Liver (tissue), 3 donors: ENCODE results near the gene ITIH4.
A peak's percentile ranks its signal among the peaks of the same experiment; 100 is the strongest.

Experiments
- JUND ChIP-seq, 2 donors: IDR thresholded peaks; 2 replicates each; pipeline ENCODE4 v1.6.1; 2016; ENCODE audit warnings: antibody characterized with exemption in 2 of 2
- RAD21 ChIP-seq, 2 donors: IDR thresholded peaks; 2 replicates each; pipeline ENCODE4 v1.6.1; 2016; ENCODE audit warnings: antibody characterized with exemption in 2 of 2, mild to moderate bottlenecking in 2 of 2
- SP1 ChIP-seq: IDR thresholded peaks from 2 replicates; pipeline ENCODE4 v1.6.1; 2018; ENCODE audit warnings: antibody characterized with exemption, mild to moderate bottlenecking
- YY1 ChIP-seq: IDR thresholded peaks from 2 replicates; pipeline ENCODE4 v1.6.1; 2016; ENCODE audit warnings: antibody characterized with exemption, mild to moderate bottlenecking
- TF ChIP-seq, protein P1 (sequence below): fragments of 150-350 bp; IDR thresholded peaks from 2 replicates; pipeline ENCODE4 v1.5.1; 2017; ENCODE audit warnings: improper control_type of control experiment, low read depth, low read length; ENCODE audit not compliant: missing input control
- TF ChIP-seq, protein P2 (sequence below): IDR thresholded peaks from 2 replicates; pipeline ENCODE4 v1.6.1; 2016; ENCODE audit warnings: antibody characterized with exemption
- donor health status: healthy.
- donor health status: healthy.

DNA sequence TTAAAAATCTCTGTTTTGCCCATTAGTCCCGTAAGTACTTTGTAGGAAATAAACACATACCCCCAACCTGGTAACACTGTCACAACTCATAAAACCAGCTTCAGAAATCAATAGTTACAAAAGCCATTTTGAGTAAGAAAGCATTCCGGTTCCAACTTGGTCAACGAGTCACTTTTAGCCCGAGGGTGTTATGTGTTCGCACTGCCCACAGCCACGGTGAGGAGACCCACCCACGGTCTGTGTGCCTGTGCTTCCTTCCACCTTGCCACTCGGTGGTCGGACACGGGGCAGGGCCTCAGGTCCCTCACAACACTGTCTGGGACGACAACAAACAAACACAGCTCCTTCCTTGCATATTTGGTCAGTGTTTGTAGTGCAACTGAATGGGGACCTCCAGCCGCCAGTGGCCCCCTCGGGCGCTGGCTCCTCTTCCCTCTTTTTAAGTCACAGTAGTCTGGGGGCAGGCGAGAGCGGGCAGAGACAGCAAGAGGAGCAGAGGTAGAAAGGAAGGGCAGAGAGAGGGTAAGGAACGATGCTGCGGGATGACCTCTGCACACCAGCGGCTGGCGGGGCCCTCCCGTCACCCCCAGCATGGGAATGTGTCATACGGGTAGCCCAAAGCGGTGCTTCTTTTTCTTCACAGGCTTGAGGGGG is 9.5 kb upstream of the ITIH4 start:
- TF ChIP-seq, protein P1, sequence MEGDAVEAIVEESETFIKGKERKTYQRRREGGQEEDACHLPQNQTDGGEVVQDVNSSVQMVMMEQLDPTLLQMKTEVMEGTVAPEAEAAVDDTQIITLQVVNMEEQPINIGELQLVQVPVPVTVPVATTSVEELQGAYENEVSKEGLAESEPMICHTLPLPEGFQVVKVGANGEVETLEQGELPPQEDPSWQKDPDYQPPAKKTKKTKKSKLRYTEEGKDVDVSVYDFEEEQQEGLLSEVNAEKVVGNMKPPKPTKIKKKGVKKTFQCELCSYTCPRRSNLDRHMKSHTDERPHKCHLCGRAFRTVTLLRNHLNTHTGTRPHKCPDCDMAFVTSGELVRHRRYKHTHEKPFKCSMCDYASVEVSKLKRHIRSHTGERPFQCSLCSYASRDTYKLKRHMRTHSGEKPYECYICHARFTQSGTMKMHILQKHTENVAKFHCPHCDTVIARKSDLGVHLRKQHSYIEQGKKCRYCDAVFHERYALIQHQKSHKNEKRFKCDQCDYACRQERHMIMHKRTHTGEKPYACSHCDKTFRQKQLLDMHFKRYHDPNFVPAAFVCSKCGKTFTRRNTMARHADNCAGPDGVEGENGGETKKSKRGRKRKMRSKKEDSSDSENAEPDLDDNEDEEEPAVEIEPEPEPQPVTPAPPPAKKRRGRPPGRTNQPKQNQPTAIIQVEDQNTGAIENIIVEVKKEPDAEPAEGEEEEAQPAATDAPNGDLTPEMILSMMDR = no peak
- TF ChIP-seq SP1 = no peak
- no peak for TF ChIP-seq JUND (IDR thresholded peaks at IDR 0.05)
- peak; percentile 54 for TF ChIP-seq YY1
- no peak for TF ChIP-seq RAD21 (IDR thresholded peaks at IDR 0.05)
- TF ChIP-seq, protein P2, sequence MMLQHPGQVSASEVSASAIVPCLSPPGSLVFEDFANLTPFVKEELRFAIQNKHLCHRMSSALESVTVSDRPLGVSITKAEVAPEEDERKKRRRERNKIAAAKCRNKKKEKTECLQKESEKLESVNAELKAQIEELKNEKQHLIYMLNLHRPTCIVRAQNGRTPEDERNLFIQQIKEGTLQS = no peak
